GM21737 (cell line): ENCODE results near the gene SLC16A11.
"Not testable (repeated sequence)": the region's sequence is repeated elsewhere in the genome, so short reads cannot be mapped to it uniquely, and the experiment has no call there.

Experiments used
- ATAC-seq: cut with Tn5 transposase; IDR thresholded peaks from one replicate; pipeline ENCODE4 v1.9.1; 2021; ENCODE audit warnings: mild to moderate bottlenecking, moderate library complexity; ENCODE audit not compliant: unreplicated experiment

SLC16A11 gene

GRCh38 chr17:7011415-7011814, 32.5 kb downstream of the SLC16A11 start:
- no peak for ATAC-seq

GRCh38 chr17:7010523-7010922, 33.4 kb downstream of the SLC16A11 start:
- ATAC-seq: no peak

GRCh38 chr17:7007143-7007542, 36.7 kb downstream of the SLC16A11 start:
- ATAC-seq: no peak

GRCh38 chr17:7005716-7006115, 38.2 kb downstream of the SLC16A11 start:
- no peak for ATAC-seq

GRCh38 chr17:7004398-7005253, 39.3 kb downstream of the SLC16A11 start:
- ATAC-seq: no peak

- no peak for ATAC-seq
Measured at GRCh38 chr17:7003745-7004144, 40.1 kb downstream of the SLC16A11 start.

GRCh38 chr17:7002288-7003047, 41.4 kb downstream of the SLC16A11 start:
- no peak for ATAC-seq

GRCh38 chr17:7001318-7001961, 42.5 kb downstream of the SLC16A11 start:
- no peak for ATAC-seq

GRCh38 chr17:6998855-6999508, 44.9 kb downstream of the SLC16A11 start:
- ATAC-seq: no peak

GRCh38 chr17:6997171-6997570, 46.7 kb downstream of the SLC16A11 start:
- no peak for ATAC-seq

GRCh38 chr17:6996256-6997011, 47.5 kb downstream of the SLC16A11 start:
- no peak for ATAC-seq

GRCh38 chr17:6995500-6996255, 48.2 kb downstream of the SLC16A11 start, which contains the start of gene ALOX12:
Gene ALOX12, plus strand, starts transcription at chr17:6996049. Its CDS starts 69 bp downstream, at chr17:6996118.
- no peak for ATAC-seq

- no peak for ATAC-seq
Measured at GRCh38 chr17:6994666-6995256, 49.1 kb downstream of the SLC16A11 start.

GRCh38 chr17:6994118-6994598, 49.7 kb downstream of the SLC16A11 start:
- ATAC-seq: no peak

GRCh38 chr17:6993613-6994056, 50.3 kb downstream of the SLC16A11 start:
- ATAC-seq: not testable (repeated sequence)
